ENCODE results near the gene CYBC1.

DNA sequence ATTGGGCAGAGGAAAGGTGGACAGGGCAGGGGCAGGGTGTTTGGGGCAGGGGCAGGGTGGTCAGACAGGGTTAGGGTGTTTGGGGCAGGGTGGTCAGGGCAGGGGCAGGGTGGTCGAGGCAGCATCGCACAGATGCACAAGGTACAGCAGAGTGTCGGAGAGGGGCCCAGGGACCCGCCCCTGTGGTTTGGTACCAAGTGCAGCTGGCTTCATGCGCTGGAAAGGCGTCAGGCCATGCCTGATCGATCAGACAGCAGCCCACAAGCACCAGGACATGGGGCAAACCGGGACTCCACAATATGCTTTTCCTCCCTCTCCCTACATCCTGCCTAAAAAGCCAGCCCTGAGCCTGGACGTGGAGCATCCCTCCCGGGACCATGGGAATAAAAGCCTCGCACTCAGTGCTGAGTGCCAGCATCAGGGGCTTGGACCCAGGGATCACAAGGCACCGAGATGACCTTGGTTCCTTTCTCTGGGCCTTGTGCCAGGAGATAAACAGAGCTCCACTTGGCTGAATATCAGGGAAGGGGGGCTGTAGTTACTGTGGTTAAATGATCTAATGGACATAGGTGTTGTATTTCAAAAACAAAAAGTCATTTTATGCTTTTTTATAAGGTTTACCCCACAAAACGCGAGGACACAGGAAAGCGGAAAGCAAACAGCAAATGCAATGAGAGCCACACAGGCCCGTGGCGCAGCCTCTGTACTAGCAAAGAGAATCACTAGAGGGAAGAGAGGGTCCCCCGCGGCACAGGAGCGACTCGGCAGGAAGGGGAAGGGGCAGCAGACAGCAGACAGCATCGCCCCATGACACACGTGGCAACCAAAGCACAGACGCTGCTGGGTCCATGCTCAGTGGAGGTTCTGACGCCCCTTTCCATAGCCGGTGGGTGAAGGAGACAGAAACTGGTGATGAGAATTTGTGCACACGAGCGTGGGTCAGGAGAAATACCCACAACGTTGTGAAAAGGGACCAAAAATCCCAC, 37.7 kb downstream of the CYBC1 start:
- TF ChIP-seq, protein P1, sequence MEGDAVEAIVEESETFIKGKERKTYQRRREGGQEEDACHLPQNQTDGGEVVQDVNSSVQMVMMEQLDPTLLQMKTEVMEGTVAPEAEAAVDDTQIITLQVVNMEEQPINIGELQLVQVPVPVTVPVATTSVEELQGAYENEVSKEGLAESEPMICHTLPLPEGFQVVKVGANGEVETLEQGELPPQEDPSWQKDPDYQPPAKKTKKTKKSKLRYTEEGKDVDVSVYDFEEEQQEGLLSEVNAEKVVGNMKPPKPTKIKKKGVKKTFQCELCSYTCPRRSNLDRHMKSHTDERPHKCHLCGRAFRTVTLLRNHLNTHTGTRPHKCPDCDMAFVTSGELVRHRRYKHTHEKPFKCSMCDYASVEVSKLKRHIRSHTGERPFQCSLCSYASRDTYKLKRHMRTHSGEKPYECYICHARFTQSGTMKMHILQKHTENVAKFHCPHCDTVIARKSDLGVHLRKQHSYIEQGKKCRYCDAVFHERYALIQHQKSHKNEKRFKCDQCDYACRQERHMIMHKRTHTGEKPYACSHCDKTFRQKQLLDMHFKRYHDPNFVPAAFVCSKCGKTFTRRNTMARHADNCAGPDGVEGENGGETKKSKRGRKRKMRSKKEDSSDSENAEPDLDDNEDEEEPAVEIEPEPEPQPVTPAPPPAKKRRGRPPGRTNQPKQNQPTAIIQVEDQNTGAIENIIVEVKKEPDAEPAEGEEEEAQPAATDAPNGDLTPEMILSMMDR (IDR thresholded peaks at IDR 0.05; ENCODE audit: low read length), result no peak
- TF ChIP-seq EZH2 (IDR thresholded peaks at IDR 0.05; ENCODE audit: borderline replicate concordance, low read length), result no peak

Measured in OCI-LY1 (cell line).